Tibial artery (tissue), 4 donors: ENCODE data around the gene SLC34A3.
A peak's percentile ranks its signal among the peaks of the same experiment; 100 is the strongest.

Experiments
- DNase-seq, 2 donors: peaks; one replicate each; pipeline ENCODE4 v3.0.0-alpha.2; 2019
- H3K27ac ChIP-seq, 2 donors: fragments of 200-600 bp; sonication (generic) in 1 of 2; 1 replicate in 1 of 2; 2 replicates in 1 of 2; pipeline ENCODE4 v1.5.1; 2018 to 2019; ENCODE audit warnings: mild to moderate bottlenecking in 1 of 2
- H3K27me3 ChIP-seq, 2 donors: fragments of 200-600 bp; sonication (generic) in 1 of 2; one replicate each; pipeline versions ENCODE4 v1.5.1 to v1.6.0; 2016 to 2019
- H3K36me3 ChIP-seq, 3 donors: fragments of 200-600 bp; sonication (generic) in 2 of 3; one replicate each; pipeline ENCODE4 v1.5.1; 2016 to 2019; ENCODE audit warnings: mild to moderate bottlenecking in 2 of 3
- H3K4me1 ChIP-seq, 4 donors: fragments of 200-600 bp; sonication (generic) in 2 of 4; 1 replicate in 3 of 4; 2 replicates in 1 of 4; pipeline ENCODE4 v1.5.1; 2016 to 2019
- H3K4me3 ChIP-seq, 2 donors: fragments of 200-600 bp; sonication (generic) in 1 of 2; 1 replicate in 1 of 2; 2 replicates in 1 of 2; pipeline ENCODE4 v1.5.1; 2018 to 2019; ENCODE audit warnings: mild to moderate bottlenecking in 2 of 2
- H3K9me3 ChIP-seq, 3 donors: fragments of 200-600 bp; sonication (generic) in 1 of 3; one replicate each; pipeline ENCODE4 v1.5.1; 2016 to 2019
- CTCF ChIP-seq, 2 experiments: fragments of 200-600 bp in 1 of 2; fragments of 450-650 bp in 1 of 2; IDR thresholded peaks; one replicate each; pipeline ENCODE4 v1.5.1; 2017 to 2019; ENCODE audit warnings: antibody characterized with exemption in 2 of 2, mild to moderate bottlenecking in 1 of 2, moderate library complexity in 1 of 2
- intact Hi-C: fragments of 100-400 bp; cut with DNase I; formaldehyde crosslinking; loops from one replicate; pipeline ENCODE4 v1.15.0; 2023; ENCODE audit warnings: low total_unique reads

Gene SLC34A3

DNA sequence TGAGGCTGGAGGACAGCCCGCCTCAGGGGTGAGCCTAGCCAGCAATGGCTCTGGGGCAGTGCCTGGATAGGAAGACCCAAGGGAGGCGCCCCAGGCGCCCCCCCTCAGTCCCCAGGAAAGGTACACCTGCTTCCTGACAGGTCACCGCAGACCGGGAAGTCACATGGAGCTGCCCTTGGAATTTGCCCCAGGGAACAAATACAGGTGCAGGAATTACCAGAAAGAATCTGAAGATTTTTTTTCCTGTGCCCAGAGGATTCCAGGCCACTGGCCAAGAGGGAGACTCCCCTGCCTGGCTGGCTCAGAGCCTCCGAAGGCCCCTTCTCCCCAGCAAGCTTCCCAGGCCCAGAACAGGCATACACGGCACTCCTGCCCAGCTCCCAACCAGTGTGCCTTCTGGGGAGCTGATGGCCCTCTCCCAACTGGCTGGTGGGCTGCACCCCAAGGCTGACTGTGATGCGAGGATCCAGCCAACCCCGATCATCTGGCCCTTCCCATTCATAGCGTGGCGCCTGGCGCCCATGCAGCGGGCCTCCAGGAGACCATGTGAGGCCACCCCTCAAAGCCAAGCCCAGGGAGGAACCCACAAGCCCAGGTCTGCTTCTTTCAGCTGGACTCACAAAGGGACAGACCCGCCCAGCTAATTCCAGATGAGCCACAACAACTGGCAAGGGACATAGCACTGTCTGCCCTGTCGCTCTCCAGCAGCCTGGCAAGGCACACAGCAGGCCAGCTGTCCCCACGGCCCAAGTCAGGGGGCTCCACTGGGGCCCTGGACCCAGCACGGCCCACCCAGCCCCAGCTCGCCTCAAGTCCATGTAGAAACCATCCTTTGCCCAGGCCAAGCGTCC is 32.4 kb upstream of the SLC34A3 start:
- no peak overlapping the region for H3K4me3 ChIP-seq
- no peak overlapping the region for H3K27ac ChIP-seq
- H3K27me3 ChIP-seq = no peaks in the 10 kb centered on the region
- DNase-seq = no peak
- no peak for TF ChIP-seq CTCF (IDR thresholded peaks at IDR 0.05)
- H3K9me3 ChIP-seq = no peaks in the 10 kb centered on the region
- no peaks in the 10 kb centered on the region for H3K36me3 ChIP-seq
- H3K4me1 ChIP-seq = peaks cover 4 to 78% (median 38%) of the 10 kb centered on the region in 4 donors
- intact Hi-C loops = no loop called here

DNA sequence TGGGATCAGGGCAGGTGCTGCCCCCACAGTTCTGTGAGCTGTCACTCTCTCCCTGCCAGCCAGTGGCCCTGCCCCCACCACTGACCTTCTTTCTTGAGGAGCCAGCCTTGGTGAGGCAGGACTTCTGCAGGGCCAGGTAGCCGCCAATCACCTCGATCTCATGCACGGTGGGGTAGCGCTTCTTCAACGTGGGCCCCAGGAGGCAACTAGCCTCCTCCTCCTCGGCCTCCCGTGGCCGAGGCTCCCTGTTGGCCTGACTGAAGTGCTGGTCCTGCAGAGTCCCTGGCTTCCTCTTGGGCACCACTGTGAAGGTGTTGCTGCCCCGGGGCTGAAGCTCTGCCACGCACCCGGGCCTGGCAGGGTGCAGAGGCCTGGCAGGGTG is 31.8 kb upstream of the SLC34A3 start:
- Histone ChIP-seq H3K27me3 (no peaks in the 10 kb centered on the region), H3K36me3 (no peaks in the 10 kb centered on the region), H3K27ac (no peak overlapping the region), H3K9me3 (no peaks in the 10 kb centered on the region), H3K4me1 (peaks cover 4 to 82% (median 42%) of the 10 kb centered on the region in 4 donors), H3K4me3 (peak overlapping the region in 1 of 2 donors; percentile 62)
- intact Hi-C loops = no loop called here
- TF ChIP-seq CTCF (IDR thresholded peaks at IDR 0.05) = no peak
- no peak for DNase-seq

DNA sequence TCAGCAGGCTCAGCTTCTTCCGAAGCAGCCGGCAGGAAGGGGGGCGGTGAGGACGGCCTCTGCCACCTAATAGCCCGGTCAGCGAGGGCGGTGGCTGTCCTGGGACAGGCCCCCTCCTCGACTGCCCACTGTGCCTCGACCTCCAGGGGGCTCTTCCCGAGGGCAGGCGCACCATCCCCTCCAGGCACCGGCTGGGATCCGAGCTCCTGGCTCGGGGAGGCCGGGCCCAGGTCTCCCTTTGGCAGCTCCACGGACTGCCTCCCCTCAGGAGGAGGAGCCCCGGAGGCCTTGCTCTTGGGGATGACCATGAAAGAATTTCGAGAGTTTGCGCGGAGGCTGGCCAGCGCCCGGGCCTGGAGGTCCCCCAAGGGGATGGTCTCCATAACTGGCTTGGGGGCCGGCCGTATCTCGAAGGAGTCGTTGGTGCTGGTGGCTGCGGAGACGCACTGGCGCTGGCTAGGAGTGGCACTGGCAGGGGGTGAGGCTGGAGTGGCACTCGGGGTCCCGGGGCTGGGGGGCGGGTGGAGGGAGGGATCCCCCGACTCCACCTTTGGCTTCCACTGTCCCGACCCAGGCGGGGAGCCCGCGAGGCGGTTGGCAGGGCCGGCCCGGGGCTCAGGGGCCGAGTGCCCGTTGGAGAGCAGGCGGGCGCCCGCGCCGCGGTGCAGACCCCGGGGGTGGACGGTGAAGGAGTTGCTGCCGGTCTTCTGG is 31.1 kb upstream of the SLC34A3 start:
- Histone ChIP-seq H3K9me3 (no peaks in the 10 kb centered on the region), H3K36me3 (no peaks in the 10 kb centered on the region), H3K27me3 (no peaks in the 10 kb centered on the region), H3K4me3 (peak overlapping the region; percentile 57 to 62), H3K4me1 (peaks cover 4 to 82% (median 49%) of the 10 kb centered on the region in 4 donors), H3K27ac (peak overlapping the region; percentile 51 to 60)
- no peak for TF ChIP-seq CTCF (IDR thresholded peaks at IDR 0.05)
- DNase-seq = no peak
- intact Hi-C loops = no loop called here

- Histone ChIP-seq H3K27ac (peak within 1 kb of the TSS; percentile 73 to 86), H3K4me3 (peak within 1 kb of the TSS; percentile 57 to 62), H3K27me3 (no peaks in the 10 kb centered on the region), H3K4me1 (peaks cover 4 to 77% (median 55%) of the 10 kb centered on the region in 4 donors), H3K36me3 (no peaks in the 10 kb centered on the region), H3K9me3 (no peaks in the 10 kb centered on the region)
- peak in 1 of 2 experiments; percentile 16 for TF ChIP-seq CTCF (IDR thresholded peaks at IDR 0.05)
- intact Hi-C loops = no loop called here
- peak; percentile 100 for DNase-seq
These were observed 30.1 kb upstream of the SLC34A3 start, which contains the start of gene TPRN for GRCh38 chr9:137200311-137201204. TPRN (minus strand) TSS chr9:137200741; CDS start chr9:137200711, 30 bp downstream.

- peaks cover 4 to 78% (median 59%) of the 10 kb centered on the region in 4 donors for H3K4me1 ChIP-seq
- intact Hi-C loops = no loop called here
- H3K9me3 ChIP-seq = no peaks in the 10 kb centered on the region
These were observed 29.4 kb upstream of the SLC34A3 start for GRCh38 chr9:137201205-137201868.

More at GRCh38 chr9:137201205-137201868, 29.4 kb upstream of the SLC34A3 start:
- Histone ChIP-seq H3K36me3 (no peaks in the 10 kb centered on the region), H3K27me3 (no peaks in the 10 kb centered on the region), H3K4me3 (peak overlapping the region; percentile 57 to 62), H3K27ac (peak overlapping the region; percentile 73 to 86)
- TF ChIP-seq CTCF (IDR thresholded peaks at IDR 0.05) = no peak
- DNase-seq = no peak
